Activated CD4-positive, alpha-beta T cell treated with anti-CD3 and anti-CD28 coated beads, Interleukin-10, Interleukin-2, amounts not matched to agents 100 ng/mL and 50 ng/mL, durations not matched to agents 16 hours and 8 hours (primary cell): ENCODE data around the gene ARHGAP26.
A peak's percentile ranks its signal among the peaks of the same experiment; 100 is the strongest.
"Not testable (repeated sequence)": the region's sequence is repeated elsewhere in the genome, so short reads cannot be mapped to it uniquely, and the experiment has no call there.

Experiments used
- DNase-seq: peaks from one replicate; pipeline ENCODE4 v3.0.0-alpha.2; 2020

ARHGAP26 gene

DNA sequence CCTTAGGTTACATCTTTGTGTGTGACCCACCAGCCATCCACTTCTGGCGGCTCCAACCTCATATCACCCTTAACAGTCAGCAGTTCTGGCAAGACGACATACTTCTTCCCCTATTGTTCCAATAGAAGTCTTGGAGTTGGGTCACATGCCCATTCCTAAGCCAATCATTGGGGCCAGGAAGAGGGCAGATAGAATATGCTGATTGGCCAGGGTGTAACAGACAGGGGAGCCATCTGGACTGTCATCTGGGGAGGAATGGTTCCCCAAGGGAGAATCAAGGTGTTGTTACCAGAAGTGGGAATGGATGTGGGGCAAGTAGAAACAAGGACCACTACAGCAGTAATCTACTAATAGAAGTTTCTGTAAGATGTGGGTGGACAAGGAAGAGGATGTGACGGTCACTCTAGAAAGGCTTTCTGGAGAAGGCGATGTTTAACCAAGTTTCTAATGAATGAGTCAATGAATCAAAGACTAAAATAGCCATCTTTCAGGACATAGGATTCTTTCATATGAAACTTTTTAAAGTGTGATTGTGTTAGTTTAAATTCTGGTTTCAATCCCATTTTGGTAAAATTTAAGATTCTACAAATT lies 200.4 kb downstream of the ARHGAP26 start:
- no peak for DNase-seq

DNA sequence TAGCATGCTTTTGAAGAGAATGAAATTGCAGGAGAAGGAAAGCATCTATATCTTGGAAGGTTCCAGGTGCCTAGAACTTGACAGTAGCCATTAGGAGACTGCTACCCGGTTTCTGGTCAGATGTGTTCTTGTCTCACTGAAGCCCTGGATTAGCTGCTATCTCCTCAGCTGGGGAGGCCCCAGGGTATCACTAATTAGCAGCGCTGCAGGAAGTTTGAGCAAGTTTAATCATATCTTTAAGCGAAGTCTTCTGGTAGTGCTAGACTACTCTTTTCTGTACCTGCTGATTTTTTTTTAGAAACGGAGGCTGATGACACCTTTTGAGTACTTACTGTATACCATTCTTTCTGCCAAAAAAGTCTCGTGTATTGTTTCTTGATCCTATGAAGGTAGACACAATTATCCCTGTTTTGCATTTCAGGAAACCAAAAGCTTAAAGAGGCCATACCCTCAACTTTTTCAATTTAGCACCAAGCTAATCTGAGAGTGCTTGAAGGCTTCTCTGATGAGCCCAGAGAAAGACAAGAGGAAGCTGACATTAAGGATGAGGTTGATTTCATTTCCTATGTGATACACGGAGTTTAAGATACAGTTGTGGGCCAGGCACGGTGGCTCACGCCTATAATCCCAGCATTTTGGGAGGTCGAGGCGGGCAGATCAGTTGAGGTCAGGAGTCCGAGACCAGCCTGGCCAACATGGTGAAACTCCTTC lies 201.3 kb downstream of the ARHGAP26 start:
- DNase-seq = no peak

DNA sequence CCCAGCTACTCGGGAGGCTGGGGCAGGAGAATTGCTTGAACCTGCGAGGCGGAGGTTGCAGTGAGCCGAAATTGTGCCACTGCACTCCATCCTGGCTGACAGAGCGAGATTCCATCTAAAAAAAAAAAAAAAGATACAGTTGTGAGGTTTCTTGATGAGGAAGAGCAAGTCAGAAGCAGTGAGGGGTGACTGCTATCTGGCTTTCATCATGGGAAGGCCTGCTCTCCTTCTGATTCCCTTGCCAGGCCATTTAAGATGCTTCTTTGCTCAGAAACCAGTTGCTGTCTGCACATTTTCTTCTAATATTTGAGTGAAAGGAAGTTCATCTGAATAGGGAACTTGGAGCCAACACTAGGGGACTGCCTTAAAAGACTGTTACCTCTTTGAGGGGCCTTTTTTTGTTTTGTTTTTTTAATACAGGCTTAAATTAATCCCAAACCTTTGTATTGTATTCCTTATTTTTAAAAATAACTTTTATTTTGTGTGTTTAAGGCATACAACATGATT lies 201.9 kb downstream of the ARHGAP26 start:
- no peak for DNase-seq

DNA sequence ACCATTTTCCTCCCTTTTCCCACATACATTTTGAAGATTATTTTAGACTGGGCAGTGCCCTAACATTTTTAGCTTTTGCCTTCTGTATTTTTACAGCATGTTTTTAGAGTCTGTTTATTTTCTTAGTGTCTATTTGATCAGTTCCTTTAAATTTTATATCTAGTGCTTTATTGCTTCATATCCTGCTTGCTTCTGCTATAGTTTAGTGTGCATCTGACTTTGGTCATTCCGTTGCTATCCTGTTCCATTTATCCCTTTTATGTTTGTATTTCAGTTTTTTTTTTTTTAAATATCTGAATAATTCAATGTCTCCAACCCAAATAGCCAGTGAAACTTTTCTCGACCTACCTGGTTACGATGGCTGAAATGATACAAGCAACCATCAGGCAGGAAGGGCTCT lies 203.8 kb downstream of the ARHGAP26 start:
- DNase-seq = no peak

DNA sequence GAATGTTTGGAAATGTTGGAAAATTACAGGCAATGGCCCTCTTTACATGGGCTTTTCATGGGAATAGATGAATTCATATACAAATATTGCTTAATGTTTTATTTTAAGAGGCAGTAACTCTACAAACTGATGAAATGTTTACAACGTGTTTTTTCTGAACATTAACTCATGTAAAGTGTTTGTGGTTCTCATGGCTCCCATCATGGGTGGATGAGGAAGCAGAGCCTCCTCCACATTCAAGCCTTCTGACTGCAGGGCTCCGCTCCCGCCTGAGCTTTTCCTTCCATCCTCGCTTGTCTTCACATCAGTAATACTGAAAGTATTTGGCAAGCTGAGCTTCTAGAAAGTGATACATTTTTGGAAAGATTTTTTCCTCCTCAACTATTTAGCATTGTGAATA lies 204.2 kb downstream of the ARHGAP26 start:
- no peak for DNase-seq

DNA sequence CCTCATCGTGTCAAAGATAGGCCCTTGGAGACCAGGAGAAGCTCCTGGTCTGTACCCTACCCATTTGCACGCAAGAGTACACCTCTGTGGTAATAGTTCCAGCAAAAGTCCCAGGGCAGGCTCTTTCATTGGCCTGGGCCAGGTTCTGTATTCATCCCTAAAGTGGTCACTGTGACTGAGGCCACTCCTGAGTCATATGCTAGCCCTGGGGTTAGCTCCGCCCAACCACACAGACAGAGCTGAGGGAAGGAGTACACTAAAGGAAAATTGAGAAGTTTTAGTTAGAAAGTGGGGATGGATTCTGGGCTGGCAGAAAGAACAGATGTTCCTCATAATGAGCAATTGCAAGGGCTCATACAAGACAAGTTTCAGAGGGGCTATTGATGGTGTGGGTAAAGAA lies 206.7 kb downstream of the ARHGAP26 start:
- DNase-seq = peak; percentile 34

DNA sequence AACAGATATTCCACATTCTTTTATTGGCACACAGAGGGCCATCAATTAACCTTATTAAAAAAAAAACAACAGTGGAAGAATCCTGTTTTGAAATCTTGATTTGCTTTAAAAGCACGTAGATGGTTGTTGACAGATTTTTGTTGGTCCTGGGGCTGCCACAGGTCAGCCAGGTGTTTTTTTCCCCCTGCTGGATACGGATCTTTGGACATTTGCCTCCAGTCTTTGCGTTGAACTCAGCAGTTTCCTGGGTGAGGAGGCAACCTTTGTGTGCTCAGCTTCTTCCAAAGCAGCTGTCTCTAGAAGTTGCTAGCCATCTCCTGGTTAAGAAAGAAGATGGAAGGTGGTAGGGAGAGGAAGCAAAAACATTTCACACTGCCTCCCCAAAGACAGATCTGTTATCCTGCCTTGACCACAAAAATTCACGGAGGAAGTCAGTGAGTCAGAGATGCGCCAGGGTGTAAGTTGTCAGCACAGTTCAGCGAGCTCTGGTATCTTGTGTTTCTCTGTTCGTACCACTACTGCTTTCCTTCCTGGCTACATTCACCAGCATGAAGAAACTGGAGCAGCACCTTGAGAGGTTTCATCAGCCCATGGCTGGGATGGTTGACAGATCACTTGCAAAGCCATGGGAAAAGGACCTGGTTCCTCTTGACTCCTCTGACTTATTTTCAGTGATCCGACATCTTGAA lies 207.3 kb downstream of the ARHGAP26 start:
- peak; percentile 84 for DNase-seq

DNA sequence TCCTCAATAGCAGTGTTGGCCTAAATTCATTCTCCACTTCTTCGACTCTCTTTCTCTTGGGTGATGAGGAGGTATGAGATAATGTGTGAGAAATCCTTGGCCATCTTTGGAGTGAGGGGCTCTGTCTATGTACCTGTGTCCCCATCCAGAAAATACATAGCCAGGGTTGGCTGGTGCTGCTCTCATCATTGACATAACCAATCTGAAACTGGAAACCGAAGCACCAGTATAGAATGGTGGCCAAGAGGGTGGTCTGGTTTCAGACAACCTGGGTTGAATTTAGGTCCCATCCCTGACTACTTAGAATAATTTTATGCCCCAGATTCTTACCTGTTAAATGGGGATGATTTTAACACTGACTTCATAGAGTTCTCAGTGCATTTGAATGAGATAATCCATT lies 208.1 kb downstream of the ARHGAP26 start:
- DNase-seq = no peak

DNA sequence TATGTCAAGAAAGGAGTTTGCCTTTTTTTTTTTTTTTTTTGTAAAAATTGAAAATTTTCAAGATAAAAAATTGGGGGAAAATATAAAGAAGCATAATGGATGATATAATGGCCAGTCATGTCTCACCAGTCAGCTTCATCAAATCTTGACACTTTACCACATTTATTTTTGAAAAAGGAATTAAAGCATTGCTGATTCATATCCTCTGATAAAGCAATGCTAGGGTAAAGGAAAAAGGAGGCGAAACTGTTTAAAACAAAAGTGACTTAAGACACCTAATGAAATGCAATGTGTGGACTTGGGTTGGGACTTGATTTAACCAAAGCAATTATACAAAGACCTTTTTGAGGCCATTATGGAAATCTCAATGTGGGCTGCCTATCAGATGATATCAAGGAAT lies 208.5 kb downstream of the ARHGAP26 start:
- DNase-seq = no peak

DNA sequence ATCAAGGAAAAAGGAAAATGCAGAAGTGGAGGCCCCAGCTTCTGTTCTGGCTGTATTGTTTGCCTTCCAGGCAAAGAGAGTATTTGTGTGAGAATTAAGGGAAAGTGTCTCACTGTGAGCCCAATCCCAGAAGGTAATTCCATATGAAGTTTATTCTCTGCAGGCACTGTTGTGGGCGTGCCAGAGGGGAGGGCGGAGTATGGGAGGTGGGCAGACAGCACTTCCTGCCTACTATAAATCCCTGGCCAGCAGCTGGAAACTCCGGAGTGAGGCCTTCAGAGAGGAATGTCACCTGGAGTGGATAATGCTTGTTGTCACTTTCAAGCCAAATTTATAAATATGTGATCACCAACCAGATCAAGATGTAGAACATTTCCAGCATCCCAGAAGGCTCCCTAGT lies 209.5 kb downstream of the ARHGAP26 start:
- DNase-seq = no peak

DNA sequence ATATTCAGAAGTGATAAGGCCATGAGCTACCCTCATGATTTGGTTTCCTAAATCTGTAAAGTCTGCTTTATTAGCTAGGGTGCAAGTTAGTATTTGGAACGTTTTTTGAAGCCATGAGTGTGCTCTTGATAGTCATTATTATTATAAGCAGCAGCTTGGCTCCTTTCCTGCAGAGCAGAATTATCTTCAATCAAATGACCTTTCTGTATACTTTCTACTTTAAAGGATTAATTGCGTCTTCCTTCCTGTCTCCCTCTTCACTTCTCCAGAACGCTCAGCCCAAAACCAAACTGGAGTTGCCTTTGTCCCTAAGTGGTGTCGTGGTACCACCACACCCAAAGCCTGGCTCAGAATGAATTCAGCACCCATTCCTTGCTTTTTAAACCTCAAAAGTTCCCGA lies 211.3 kb downstream of the ARHGAP26 start:
- no peak for DNase-seq

DNA sequence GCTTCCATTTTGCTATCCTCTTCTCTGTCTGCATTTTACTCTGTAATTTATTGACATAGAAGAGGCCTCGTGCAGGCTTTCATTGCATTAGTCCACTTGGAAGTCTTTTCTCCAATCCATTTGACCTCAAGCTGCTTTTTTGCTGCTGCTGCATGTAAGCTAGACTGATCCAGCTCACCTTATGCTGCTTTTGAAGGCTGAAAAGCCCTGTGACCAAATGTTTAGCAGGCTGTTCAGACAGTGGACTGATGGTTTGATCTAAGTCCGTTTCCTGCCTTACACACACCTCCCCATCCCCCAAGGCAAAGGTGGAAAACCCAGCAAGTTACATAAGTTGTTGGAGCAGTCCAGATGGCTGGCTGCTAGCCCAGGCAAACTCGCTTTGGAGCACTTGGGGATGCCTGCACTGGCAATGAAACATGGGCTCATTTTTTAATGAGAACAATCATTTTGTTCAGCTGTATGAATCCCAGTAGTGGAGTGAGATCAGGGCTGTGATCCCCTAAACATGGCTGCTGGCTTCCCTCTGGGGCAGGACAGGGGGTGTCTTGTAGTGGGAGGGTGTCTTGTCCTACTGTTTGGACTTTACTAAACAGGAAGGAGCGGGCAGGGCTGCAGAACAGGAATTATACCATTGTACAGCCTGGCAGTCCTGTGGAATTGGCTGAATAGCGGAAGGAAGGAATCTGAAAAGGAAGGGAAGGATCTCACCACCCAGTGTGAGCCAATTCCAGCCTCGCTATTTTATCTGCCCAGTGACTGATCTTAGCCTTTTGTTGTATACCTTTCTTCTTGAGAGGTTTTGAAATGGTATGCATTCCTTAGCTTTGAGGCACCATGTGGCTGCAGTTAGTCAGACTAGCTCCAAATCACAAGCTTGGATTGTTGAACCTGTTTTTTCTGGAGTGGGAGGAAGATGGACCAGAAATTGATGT lies 212.0 kb downstream of the ARHGAP26 start:
- DNase-seq = no peak

DNA sequence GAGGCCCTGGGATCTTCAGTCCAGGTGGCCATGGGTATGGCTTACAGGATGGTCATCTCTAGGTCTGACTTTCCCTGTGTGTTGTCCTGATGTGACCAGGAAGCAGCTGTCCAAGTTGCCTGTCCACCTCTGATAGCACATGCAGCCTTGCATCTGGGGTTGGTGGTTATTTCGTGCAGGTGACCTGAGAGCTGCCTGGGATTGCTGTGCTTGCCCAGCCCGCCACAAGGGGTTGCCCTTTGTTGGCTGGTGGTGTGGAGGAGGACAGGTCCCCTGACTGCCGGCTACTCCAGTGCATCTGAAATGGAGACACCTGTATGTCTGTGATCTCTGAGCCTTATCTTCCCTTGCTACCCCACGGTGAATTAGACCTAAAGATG lies 212.6 kb downstream of the ARHGAP26 start:
- DNase-seq = no peak

DNA sequence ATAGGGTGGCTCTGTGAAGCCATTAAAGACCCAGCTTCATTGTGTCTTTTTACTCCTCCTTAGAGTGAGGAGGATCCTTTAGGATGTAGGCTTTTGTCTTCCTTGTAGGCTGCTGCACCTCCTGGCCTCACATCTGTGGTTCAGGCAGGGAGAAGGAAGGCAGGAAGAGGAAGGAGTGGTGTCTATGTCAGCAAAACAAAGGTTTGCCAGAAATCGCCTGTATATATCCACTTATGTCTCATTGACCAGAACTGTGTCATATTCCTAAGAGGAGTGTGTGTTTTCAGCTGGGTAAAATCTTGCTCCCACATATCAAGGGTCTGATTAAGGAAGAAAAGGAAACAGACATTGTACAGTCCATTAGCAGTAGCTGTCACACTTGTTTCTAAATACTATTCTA lies 213.8 kb downstream of the ARHGAP26 start:
- DNase-seq = no peak

DNA sequence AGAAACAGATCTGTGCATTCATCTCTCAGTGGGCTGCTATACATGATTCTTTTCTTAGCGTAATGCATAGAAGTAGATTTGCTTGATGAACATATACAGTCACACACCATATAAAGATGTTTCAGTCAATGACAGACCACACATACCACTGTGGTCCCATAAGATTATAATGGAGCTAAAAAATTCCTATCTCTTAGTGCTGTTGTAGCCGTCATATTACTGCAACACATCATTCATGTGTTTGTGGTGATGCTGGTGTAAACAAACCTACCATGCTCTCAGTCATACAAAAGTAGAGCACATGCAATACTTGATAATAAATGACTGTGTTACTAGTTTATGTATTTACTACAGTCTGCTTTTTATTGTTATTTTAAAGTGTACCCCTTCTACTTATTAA lies 214.3 kb downstream of the ARHGAP26 start:
- DNase-seq = no peak

DNA sequence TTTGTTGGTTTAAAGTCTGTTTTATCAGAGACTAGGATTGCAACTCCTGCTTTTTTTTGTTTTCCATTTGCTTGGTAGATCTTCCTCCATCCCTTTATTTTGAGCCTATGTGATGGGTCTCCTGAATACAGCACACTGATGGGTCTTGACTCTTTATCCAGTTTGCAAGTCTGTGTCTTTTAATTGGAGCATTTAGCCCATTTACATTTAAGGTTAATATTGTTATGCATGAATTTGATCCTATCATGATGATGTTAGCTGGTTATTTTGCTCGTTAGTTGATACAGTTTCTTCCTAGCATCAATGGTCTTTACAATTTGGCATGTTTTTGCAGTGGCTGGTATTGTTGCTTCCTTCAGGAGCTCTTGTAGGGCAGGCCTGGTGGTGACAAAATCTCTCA lies 219.1 kb downstream of the ARHGAP26 start:
- DNase-seq = not testable (repeated sequence)

DNA sequence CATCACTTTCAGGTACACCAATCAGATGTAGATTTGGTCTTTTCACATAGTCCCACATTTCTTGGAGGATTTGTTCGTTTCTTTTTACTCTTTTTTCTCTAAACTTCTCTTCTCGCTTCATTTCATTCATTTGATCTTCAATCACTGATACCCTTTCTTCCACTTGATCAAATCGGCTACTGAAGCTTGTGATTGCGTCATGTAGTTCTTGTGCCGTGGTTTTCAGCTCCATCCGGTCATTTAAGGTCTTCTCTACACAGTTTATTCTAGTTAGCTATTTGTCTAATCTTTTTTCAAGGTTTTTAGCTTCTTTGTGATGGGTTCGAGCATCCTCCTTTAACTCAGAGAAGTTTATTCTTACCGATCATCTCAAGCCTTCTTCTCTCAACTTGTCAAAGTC lies 219.9 kb downstream of the ARHGAP26 start:
- not testable (repeated sequence) for DNase-seq

DNA sequence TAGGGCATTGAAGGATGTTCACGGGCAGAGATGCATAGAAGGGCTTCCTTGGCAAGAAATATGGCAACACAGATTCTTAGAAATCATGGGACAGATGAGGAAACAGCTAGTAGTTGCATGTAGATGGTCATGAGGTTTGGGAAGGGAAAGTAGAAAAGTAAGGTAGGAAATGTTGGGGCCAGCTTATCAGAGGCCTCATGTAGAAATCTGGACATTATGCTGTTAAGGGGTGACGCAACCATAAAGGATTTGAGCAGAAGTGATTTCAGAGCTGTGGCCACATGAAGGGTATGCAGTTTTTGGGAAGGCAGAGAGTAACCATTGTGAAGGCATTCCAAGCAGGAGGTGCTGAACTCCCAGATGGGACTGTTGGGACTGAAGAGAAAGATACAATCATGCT lies 224.0 kb downstream of the ARHGAP26 start:
- no peak for DNase-seq

DNA sequence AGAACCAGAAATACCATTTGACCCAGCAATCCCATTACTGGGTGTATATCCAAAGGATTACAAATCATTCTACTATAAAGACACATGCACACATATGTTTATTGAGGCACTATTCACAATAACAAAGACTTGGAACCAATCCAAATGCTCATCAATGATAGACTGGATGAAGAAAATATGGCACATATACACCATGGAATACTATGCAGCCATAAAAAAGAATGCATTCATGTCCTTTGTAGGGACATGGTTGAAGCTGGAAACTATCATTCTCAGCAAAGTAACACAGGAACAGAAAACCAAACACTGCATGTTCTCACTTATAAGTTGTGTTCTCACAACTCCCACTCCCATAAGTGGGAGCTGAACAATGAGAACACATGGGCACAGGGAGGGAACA lies 225.4 kb downstream of the ARHGAP26 start:
- DNase-seq = not testable (repeated sequence)

DNA sequence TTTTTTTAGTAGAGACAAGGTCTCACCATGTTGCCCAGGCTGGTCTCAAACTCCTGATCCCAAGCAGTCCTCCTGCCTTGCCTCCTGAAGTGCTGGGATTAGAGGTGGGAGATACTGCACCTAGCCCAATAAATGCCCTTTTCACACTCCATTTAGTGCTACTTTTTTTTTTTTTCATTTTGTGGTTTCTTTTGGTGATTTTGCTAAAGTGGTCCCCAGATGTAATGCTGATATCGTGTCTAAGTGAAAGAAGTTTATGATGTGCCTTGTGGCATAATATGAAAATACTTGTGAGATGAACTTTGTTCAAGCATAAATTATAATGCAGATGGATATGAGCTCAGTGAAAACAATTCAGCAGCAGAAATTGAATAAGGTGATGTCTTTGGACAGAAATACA lies 227.4 kb downstream of the ARHGAP26 start:
- no peak for DNase-seq

DNA sequence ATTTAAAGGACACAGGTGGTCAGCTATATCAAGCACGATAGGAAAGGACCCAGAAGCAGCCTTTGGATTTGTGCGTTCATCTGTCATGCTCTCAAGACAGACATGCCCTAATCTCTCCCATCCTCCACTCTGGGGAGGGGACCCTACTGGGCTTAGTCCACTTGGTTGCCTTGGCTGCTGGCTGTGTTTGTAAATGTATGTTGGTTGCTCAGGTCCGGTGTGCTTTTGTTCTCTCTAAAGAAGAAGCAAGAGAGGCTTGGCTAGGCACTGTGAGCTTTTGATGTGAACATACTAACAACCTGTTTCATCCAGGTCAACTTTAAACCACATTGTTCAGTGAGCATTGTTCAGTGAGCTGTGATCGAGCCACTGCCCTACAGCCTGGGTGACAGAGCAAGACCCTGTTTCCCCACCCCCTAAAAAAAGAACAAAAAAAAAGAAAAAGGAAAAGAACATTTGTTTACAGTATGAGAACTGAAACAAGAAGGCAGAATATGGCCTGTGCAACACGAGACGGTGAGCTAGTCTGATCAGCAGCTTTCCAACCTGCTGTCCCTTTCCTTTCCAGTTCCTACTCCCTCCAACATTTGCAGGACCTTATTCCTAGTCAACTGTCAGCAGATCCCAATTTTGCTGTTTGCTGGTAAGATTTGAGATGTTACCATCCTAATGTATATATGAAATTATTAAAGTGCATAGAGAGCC lies 228.3 kb downstream of the ARHGAP26 start:
- DNase-seq = no peak

DNA sequence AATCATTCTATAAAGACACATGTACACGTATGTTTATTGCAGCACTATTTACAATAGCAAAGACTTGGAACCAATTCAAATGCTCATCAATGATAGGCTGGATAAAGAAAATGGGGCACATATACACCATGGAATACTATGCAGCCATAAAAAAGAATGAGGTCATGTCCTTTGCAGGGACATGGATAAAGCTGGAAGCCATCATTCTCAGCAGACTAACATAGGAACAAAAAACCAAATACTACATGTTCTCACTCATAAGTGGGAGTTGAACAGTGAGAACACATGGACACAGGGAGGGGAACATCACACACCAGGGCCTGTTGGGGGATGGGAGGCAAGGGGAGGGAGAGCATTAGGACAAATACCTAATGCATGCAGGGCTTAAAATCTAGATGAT lies 230.4 kb downstream of the ARHGAP26 start:
- not testable (repeated sequence) for DNase-seq
